NCI-H146 treated with DMSO at 0.1 percent for 48 hours (cell line): ENCODE data around the gene DNAJC5G.

Experiments used
- DNase-seq: peaks from one replicate; lab custom pipeline; 2025; ENCODE audit not compliant: unreplicated experiment; lab: John Stamatoyannopoulos, UW

Gene DNAJC5G

GRCh38 chr2:27275211-27276150, at the start of gene DNAJC5G:
Gene DNAJC5G (plus strand): TSS chr2:27275433. CDS start chr2:27276729, 1,296 bp downstream.
- DNase-seq, result no peak

- no peak for DNase-seq
Measured at GRCh38 chr2:27225526-27225925, 49.7 kb upstream of the DNAJC5G start.

DNA sequence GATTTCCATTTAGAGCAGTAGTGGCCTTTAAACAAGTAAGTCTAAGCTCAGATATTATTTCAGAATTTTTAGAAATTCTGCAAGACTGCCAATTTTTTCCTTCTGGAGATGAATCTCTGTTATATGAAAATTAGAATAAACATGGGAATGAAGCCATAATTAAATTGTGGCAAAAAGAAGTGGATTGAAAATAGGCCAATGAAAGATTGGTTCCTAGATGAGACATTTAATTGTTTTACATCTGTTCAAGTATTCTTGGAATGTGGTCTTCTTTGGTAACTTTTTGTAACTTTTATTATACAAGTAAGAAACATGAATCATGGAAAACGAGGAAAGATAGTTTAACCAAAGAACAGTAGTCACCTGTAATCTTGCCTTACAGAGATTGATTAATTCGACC, 47.7 kb upstream of the DNAJC5G start:
- DNase-seq, result no peak

DNA sequence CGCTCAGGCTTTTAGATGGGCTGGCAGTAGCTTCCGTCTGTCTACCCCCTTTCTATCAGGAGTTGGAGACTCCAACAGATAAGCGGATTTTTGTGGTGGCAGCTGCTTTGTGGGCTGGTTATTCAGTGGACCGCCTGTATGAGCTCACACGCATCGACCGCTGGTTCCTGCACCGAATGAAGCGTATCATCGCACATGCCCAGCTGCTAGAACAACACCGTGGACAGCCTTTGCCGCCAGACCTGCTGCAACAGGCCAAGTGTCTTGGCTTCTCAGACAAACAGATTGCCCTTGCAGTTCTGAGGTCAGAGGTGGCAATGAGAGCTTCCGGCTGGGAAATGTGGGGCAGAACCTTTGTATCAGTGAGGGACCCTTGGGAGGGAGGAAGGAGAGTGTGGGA, 43.3 kb upstream of the DNAJC5G start:
- no peak for DNase-seq

GRCh38 chr2:27233341-27233740, 41.9 kb upstream of the DNAJC5G start:
- no peak for DNase-seq

DNA sequence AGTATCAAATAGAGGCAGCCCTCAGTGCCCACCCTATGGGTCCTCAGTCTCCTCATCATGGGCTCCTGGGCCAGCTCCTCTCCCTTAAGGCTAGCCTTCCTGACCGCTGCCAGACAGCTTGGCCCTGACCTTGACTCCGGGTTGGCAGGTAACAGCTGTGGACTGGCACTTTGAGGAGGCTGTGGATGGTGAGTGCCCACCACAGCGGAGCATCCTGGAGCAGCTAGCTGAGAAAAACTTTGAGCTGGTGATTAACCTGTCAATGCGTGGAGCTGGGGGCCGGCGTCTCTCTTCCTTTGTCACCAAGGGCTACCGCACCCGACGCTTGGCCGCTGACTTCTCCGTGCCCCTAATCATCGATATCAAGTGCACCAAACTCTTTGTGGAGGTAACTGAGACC, 39.1 kb upstream of the DNAJC5G start:
- no peak for DNase-seq

GRCh38 chr2:27236626-27237025, 38.6 kb upstream of the DNAJC5G start:
- no peak for DNase-seq

- DNase-seq, result no peak
Measured at GRCh38 chr2:27237341-27237945, 37.8 kb upstream of the DNAJC5G start.

GRCh38 chr2:27238976-27239375, 36.3 kb upstream of the DNAJC5G start:
- DNase-seq, result no peak

GRCh38 chr2:27240406-27240805, 34.8 kb upstream of the DNAJC5G start:
- DNase-seq, result no peak

DNA sequence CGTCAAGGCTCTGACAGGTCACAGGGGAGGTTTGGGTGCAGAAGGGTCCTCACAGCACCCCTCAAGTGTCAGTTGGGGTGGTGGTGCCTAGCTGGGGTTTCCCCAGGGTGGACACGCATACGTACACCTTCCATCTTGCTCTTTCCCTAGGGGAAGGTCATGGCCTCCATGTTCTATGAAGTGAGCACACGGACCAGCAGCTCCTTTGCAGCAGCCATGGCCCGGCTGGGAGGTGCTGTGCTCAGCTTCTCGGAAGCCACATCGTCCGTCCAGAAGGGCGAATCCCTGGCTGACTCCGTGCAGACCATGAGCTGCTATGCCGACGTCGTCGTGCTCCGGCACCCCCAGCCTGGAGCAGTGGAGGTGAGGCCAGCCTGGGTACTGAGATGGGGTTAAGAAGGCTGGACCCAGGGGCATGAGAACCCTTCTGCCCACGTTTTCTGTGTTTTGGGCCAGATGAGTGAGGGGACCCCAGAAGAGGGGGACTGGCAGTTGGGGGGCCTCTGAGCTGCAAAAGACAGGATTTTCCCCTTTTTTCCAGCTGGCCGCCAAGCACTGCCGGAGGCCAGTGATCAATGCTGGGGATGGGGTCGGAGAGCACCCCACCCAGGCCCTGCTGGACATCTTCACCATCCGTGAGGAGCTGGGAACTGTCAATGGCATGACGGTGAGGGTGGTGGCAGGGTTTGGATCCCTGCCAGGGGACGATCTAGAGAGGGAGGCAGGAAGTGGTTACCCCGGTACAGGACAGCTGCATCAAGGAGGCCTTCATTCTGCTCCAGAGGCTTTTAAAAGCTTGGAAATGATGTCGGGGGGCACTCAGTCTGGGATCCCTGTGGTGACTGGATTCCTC, 33.2 kb upstream of the DNAJC5G start:
- DNase-seq, result no peak

DNA sequence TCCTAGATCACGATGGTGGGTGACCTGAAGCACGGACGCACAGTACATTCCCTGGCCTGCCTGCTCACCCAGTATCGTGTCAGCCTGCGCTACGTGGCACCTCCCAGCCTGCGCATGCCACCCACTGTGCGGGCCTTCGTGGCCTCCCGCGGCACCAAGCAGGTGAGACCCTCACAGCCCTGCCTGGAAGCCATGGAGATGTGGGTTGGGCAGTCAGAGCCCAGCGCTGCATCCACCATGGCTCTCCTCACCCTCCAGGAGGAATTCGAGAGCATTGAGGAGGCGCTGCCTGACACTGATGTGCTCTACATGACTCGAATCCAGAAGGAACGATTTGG, 32.6 kb upstream of the DNAJC5G start:
- DNase-seq, result no peak

DNA sequence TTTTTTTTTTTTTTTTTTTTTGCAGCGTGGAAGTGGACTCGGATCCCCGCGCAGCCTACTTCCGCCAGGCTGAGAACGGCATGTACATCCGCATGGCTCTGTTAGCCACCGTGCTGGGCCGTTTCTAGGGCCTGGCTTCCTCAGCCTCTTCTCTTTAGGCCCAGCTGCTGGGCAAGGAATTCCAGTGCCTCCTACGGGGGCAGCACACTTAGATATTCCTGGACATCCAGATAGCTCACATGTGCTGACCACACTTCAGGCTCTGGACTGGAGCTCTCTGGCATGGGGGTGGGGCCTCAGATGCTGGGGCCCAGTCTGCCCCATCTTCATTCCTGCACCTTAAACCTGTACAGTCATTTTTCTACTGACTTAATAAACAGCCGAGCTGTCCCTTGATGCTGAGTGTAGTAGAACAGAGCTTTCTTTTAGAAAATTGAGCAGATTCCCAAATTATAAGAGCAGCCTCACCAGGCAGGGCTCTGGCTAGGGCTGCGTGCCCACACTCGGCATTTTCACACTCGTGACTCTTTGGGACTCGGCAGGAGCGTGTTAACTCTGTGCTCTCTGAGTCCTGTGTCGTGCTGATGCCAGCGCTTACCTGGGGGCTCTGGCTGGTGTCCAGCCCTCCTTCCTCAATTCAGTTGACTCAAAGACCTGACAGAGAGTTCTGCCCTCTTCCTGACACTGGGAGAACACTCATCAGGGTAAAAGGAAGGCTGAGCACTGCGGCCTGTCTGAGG, 31.7 kb upstream of the DNAJC5G start:
- no peak for DNase-seq

DNA sequence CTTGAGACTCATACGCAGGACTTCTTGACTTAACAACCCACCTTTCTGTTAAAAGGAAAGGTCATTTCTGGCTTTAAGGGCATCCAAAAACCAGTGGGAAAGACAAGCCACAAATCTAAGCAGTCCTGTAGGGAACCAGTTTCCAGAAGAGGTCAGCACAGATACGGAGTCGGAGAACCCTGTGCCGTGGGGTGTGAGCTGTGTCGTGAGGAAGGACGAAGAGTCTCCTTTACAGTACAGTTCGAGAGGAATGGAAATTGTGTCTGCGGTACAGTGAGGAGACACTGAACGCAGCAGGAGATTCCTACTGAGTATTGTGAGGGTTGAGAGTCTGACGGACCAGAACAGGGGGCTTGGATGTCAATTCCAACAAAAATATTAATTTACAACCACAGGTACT, 30.1 kb upstream of the DNAJC5G start:
- no peak for DNase-seq

- no peak for DNase-seq
Measured at GRCh38 chr2:27245626-27246025, 29.6 kb upstream of the DNAJC5G start.

DNA sequence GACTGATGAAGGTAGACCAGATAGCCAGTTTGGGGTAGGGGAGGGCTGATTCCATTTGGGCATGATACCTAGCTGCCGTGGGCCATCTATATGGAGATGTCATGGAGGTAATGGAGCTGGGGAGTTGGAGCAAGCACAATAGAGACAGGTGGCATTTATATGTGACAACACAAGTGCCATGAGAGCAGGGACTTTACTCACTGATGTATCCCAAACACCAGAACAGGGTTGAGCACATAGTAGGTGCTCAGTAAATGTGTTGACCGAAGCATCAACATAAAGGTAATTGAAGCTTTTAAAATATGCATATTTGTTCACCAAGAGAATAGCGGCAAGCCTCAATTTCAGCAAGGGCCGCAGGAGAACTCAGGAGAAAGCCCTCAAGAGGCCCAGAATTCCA, 27.3 kb upstream of the DNAJC5G start:
- DNase-seq, result no peak

- DNase-seq, result no peak
Measured at GRCh38 chr2:27249159-27249890, 25.9 kb upstream of the DNAJC5G start.

- DNase-seq, result peak; percentile 3
Measured at GRCh38 chr2:27249891-27250651, 25.2 kb upstream of the DNAJC5G start.

DNA sequence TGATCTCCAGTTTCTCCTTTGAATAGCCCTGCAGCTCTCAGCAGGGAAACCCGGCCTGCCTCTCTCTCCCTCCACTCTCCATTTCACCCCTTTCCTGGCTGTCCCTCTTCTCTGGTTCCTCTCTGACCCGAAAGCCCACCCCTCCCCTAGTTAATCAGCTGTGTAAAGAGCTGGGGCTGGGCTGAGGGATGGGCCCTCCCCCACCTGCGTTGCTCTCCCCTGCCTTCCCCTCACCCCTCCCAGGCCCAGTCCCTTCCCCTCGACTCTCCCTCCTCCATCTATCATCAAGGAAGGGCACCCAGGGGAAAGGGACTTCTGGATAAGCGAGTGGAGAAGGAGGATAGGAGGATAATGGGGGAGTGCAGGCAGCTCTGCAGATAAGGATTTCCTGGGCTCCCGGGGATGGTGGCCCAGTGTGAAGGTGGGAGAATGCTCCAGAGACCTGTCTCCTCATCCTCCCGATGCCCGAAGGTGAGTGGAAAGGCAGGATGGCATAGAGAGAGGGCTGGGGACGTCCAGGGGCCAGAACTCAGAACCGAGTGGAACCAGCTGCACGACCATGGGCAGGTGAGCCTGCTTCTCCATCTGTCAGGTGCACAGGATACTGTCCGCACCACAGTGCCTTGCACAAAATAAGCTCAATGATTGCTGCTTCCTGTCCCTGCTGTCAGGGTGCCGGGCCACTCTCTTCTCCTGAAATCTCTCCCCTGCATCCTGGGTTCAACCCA, 24.4 kb upstream of the DNAJC5G start:
- no peak for DNase-seq
